ENCODE measurements around the gene ISL2.
"Not testable (repeated sequence)": the region's sequence is repeated elsewhere in the genome, so short reads cannot be mapped to it uniquely, and the experiment has no call there.

ISL2 gene

GRCh38 chr15:76336254-76337058 lies at the start of gene ISL2:
Gene ISL2 (plus strand): TSS chr15:76336773. CDS start chr15:76336884, 111 bp downstream.
- peak; percentile 89 for ATAC-seq (ENCODE audit: low read depth)
- Histone ChIP-seq H3K9me3 (ENCODE audit: severe bottlenecking) (no peaks in the 10 kb centered on the region), H3K4me3 (ENCODE audit: severe bottlenecking) (peak within 1 kb of the TSS; percentile 44), H3K27me3 (ENCODE audit: insufficient read depth, poor library complexity, severe bottlenecking) (no peaks in the 10 kb centered on the region), H3K27ac (ENCODE audit: poor library complexity, severe bottlenecking) (peak within 1 kb of the TSS; percentile 56), H3K36me3 (ENCODE audit: low read depth) (0 out of 2 replicates have a peak, but pooled peaks cover 4% of the 10 kb centered on the region), H3K4me1 (ENCODE audit: insufficient read depth, poor library complexity, severe bottlenecking) (peaks cover 6% of the 10 kb centered on the region)
- TF ChIP-seq CTCF (IDR thresholded peaks at IDR 0.05; ENCODE audit: poor library complexity, severe bottlenecking), result no peak
- DNase-seq (ENCODE audit: low spot score), result peak; percentile 99

GRCh38 chr15:76289582-76289981 lies 47.0 kb upstream of the ISL2 start:
- H3K27ac ChIP-seq (ENCODE audit: poor library complexity, severe bottlenecking), result no peak overlapping the region
- TF ChIP-seq CTCF (IDR thresholded peaks at IDR 0.05; ENCODE audit: poor library complexity, severe bottlenecking), result no peak

GRCh38 chr15:76293361-76293760 lies 43.2 kb upstream of the ISL2 start:
- H3K36me3 ChIP-seq (ENCODE audit: low read depth), result peaks cover 28% of the 10 kb centered on the region
- ATAC-seq (ENCODE audit: low read depth), result peak; percentile 67
- H3K27ac ChIP-seq (ENCODE audit: poor library complexity, severe bottlenecking), result no peak overlapping the region

More at GRCh38 chr15:76289582-76289981, 47.0 kb upstream of the ISL2 start:
- peaks cover 58% of the 10 kb centered on the region for H3K36me3 ChIP-seq (ENCODE audit: low read depth)
- DNase-seq (ENCODE audit: low spot score) (no peak), ATAC-seq (ENCODE audit: low read depth) (no peak)
- H3K27me3 ChIP-seq (ENCODE audit: insufficient read depth, poor library complexity, severe bottlenecking), result no peaks in the 10 kb centered on the region
- H3K4me3 ChIP-seq (ENCODE audit: severe bottlenecking), result no peak overlapping the region
- H3K9me3 ChIP-seq (ENCODE audit: severe bottlenecking), result no peaks in the 10 kb centered on the region
- H3K4me1 ChIP-seq (ENCODE audit: insufficient read depth, poor library complexity, severe bottlenecking), result no peaks in the 10 kb centered on the region

GRCh38 chr15:76294463-76294862 lies 42.1 kb upstream of the ISL2 start:
- not testable (repeated sequence) for H3K9me3 ChIP-seq (ENCODE audit: severe bottlenecking); H3K4me1 ChIP-seq (ENCODE audit: insufficient read depth, poor library complexity, severe bottlenecking); H3K4me3 ChIP-seq (ENCODE audit: severe bottlenecking); DNase-seq (ENCODE audit: low spot score); H3K27ac ChIP-seq (ENCODE audit: poor library complexity, severe bottlenecking); ATAC-seq (ENCODE audit: low read depth); H3K27me3 ChIP-seq (ENCODE audit: insufficient read depth, poor library complexity, severe bottlenecking)
- H3K36me3 ChIP-seq (ENCODE audit: low read depth), result peaks cover 24% of the 10 kb centered on the region

More at GRCh38 chr15:76293361-76293760, 43.2 kb upstream of the ISL2 start:
- no peaks in the 10 kb centered on the region for H3K4me1 ChIP-seq (ENCODE audit: insufficient read depth, poor library complexity, severe bottlenecking)
- TF ChIP-seq CTCF (IDR thresholded peaks at IDR 0.05; ENCODE audit: poor library complexity, severe bottlenecking), result no peak
- no peaks in the 10 kb centered on the region for H3K27me3 ChIP-seq (ENCODE audit: insufficient read depth, poor library complexity, severe bottlenecking)
- DNase-seq (ENCODE audit: low spot score), result no peak
- no peaks in the 10 kb centered on the region for H3K9me3 ChIP-seq (ENCODE audit: severe bottlenecking)
- H3K4me3 ChIP-seq (ENCODE audit: severe bottlenecking), result no peak overlapping the region

- Histone ChIP-seq H3K9me3 (ENCODE audit: severe bottlenecking) (no peaks in the 10 kb centered on the region), H3K27me3 (ENCODE audit: insufficient read depth, poor library complexity, severe bottlenecking) (no peaks in the 10 kb centered on the region), H3K36me3 (ENCODE audit: low read depth) (peaks cover 18% of the 10 kb centered on the region), H3K4me1 (ENCODE audit: insufficient read depth, poor library complexity, severe bottlenecking) (no peaks in the 10 kb centered on the region), H3K4me3 (ENCODE audit: severe bottlenecking) (no peak overlapping the region), H3K27ac (ENCODE audit: poor library complexity, severe bottlenecking) (no peak overlapping the region)
- ATAC-seq (ENCODE audit: low read depth) (no peak), DNase-seq (ENCODE audit: low spot score) (no peak)
- no peak for TF ChIP-seq CTCF (IDR thresholded peaks at IDR 0.05; ENCODE audit: poor library complexity, severe bottlenecking)
Measured at GRCh38 chr15:76296849-76297248, 39.7 kb upstream of the ISL2 start.

GRCh38 chr15:76297951-76298350 lies 38.6 kb upstream of the ISL2 start:
- not testable (repeated sequence) for H3K4me3 ChIP-seq (ENCODE audit: severe bottlenecking); ATAC-seq (ENCODE audit: low read depth); H3K27me3 ChIP-seq (ENCODE audit: insufficient read depth, poor library complexity, severe bottlenecking); H3K9me3 ChIP-seq (ENCODE audit: severe bottlenecking); H3K36me3 ChIP-seq (ENCODE audit: low read depth); H3K27ac ChIP-seq (ENCODE audit: poor library complexity, severe bottlenecking); DNase-seq (ENCODE audit: low spot score); H3K4me1 ChIP-seq (ENCODE audit: insufficient read depth, poor library complexity, severe bottlenecking)

Data from RWPE2 (cell line).